Activated CD4-positive, alpha-beta T cell treated with anti-CD3 and anti-CD28 coated beads, Interleukin-2, amount 50 U/mL, for 4 hours (primary cell): ENCODE measurements around the gene AOPEP.

Experiments used
- DNase-seq, 2 experiments: peaks; one replicate each; pipeline ENCODE4 v3.0.0-alpha.2; 2020

Gene AOPEP

DNA sequence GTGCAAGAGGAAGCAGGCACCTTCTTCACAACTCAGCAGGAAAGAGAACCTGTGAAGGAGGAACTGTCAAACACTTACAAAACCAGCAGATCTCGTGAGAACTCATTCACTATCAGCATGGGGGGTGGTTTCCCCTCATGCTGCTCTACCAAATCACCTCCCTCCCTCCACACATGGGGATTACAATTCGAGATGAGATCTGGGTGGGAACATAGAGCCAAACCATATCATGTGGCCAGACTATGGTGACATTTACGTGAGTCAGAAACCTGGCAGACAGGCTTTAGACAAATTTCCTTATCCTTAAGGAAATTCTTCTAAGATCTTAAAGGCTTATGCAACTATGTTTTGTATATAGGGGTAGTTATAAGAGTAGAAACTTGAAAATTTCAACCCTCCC lies 8.7 kb upstream of the AOPEP start:
- no peak for DNase-seq

DNA sequence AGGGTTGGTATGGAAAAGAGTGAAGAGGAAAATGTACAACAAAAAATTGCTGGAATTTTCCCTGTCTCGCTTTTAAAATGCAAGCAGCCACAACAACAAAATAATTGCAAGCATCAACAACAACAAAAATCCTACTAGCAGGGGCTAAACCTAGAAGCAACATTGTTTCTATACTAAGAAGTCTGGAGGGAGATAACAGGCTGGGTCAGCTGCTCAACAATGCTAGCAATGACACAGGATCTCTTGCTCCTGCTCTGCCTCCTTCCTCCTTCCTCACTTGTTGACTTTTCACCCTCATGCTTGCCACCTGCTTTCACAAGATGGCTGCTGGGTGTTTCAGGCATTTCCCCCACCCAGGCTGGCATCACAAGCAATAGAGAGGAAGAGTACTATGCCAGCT lies 7.6 kb upstream of the AOPEP start:
- DNase-seq: no peak

- DNase-seq: no peak
Measured at GRCh38 chr9:94719878-94720277, 6.6 kb upstream of the AOPEP start.

GRCh38 chr9:94720846-94721549 lies 5.5 kb upstream of the AOPEP start:
- DNase-seq: no peak

GRCh38 chr9:94721754-94722153 lies 4.7 kb upstream of the AOPEP start:
- DNase-seq: no peak

- DNase-seq: no peak
Measured at GRCh38 chr9:94725293-94725692, 1.2 kb upstream of the AOPEP start.

DNA sequence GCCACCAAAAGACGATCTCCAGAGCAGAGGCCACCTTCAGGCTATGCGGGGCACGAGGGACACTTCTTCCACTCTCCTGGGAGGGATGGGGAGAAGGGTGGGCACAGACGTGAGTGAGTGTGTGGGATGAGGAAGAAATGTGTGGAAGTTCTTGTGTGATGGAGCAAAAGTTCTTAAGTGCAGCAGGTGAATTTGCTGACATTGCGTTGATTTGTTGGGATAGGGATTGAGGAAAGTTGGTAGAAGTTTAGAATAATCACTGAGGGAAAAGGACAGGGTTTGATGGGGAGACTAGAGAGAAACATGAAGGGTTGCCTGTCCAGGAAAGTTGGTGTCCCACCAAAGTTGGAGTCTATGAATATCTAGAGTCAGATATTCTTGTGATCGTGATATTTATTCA lies 2.2 kb downstream of the AOPEP start:
- DNase-seq: no peak

- DNase-seq: no peak
Measured at GRCh38 chr9:94729199-94729598, 2.7 kb downstream of the AOPEP start.

DNA sequence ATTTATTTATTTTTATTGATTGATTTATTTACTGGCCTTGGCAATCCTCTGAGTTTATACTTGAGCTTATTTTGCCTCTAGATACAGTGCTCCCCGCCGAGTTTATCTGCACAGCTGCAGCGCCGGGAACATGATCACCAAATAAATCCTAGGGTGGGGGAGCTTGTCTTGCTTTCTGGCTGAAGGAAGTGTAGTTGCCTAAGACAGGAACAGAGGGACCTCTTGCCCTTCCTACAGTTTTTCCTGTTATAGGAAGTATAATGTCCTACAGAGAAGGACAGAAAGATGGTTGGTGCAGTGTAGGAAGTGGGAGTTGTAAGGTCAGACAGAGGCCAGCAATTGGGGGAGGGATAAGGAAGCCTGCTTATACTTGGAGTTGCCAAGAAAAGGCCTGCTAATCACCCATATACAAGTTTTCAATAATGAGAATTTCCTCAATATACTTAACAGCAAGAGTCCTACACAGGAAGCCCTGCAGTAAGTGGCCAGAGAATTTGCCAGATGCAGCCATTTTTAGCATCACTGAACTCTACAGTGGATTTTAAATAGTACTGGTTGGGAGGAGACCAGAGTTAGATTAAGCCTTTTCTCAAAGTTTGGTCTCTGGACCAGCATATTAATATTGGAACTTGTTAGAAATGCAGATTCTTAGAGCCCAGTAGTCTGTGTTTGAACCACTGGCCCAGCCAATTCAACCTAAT lies 7.7 kb downstream of the AOPEP start:
- DNase-seq: no peak

DNA sequence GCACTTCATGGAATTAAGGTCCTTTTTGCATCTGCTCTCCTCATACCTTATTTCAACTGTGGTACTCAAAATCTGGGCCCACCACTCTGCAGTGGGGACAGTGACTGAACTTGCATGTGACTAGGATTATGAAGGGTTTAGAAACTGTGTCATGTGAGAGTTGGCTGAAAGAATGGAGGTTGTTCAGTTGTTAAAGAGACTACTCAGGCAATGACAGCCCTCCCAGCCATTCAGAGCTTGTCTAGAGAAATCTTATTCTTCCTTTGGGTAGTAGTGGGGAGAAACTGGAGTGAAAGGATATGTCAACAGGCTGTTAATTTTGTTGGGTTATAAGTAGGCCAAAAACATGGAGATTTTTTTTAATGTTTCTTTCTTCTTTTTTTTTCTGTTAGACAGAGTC lies 10.3 kb downstream of the AOPEP start:
- DNase-seq: no peak

DNA sequence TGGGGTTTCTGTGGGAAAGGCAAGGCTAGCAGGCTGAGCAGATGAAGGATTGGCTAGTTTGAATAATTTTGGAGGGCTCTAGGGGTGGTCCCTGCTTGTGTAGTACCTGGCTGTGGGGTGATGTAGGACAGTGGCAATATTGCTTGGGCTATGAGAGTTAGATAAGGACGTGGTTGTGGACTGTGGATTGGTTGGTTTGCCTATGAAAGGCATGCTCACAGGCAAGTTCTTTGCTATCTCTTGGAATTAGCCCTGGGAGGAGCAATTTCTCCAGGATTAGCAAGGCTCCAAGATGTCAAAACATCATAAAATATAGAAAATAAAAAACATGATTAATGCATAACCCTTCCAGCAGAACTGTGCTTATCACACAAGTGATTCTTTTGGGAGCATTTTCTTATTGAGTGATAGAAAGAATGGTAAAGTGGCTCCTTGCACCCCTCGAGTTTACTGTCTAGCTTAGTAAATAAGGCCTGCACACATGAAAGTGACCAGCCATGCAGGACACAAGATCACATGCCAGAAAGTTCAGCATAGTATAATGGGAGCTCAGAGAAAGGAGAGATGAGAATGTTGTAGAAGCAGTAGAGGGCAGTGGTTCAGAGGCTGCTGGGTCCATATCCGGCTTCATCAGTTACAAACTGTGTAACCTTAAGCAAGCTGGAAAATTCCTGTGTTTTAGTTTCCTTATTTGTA lies 13.8 kb downstream of the AOPEP start:
- DNase-seq: no peak

DNA sequence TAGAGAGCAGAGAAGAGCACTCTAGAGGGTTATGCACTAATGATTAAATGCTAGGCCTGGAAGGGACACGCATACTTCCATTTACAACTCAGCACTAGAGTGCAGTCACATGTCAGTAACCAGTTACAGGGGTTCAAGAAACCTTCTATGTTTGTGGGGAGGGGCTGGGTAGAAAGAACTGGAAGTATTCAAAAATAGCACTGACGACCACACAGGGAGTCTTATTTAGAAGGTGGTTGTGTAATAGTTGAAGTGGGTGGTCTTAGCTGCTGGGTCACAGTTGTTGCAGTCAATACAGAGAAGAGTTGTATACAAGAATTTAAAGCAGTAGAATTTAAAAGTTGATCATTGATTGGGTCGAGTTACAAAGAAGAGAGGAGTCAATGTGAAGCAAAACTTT lies 15.4 kb downstream of the AOPEP start:
- no peak for DNase-seq

DNA sequence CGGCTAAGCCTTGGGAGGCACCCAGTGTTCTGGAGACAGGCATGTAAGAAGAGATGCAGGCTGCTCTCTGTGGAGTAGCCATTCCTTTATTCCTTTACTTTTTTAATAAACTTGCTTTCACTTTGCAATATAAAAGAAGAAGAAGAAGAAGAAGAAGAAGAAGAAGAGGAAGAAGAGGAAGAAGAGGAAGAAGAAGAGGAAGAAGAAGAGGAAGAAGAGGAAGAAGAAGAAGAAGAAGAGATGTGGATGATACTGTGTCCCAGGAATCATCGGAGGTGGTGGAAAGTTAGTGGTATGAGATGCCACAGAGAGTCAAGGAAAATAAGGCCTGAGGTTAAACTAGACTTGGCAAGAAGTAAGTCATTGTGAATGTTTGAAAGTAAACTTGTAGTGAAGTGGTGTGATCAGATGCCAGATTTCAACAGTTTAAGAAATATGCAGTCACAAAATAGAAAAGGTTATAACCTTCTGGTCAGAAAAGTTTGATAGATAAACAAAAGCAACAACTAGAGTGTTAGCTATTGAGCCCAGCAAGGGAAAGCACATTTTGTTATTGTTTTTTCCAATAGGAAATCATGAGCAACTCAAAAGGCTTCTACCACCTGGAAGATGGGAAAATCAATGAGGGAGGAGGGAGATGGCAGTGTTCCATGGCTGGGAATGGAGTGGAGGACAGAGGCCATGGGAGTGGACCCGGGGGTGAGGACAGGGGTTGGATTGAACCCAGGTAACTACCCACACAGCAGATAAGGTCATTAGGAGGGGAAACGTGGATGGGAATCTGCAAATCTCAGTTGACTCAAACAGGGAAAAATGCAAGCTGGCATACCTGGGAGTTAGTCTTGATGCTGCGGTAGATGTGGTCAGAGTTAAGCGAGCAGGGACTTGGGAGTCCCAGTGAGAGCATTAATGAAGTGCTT lies 16.8 kb downstream of the AOPEP start:
- no peak for DNase-seq

GRCh38 chr9:94745806-94746540 lies 19.5 kb downstream of the AOPEP start:
- no peak for DNase-seq

DNA sequence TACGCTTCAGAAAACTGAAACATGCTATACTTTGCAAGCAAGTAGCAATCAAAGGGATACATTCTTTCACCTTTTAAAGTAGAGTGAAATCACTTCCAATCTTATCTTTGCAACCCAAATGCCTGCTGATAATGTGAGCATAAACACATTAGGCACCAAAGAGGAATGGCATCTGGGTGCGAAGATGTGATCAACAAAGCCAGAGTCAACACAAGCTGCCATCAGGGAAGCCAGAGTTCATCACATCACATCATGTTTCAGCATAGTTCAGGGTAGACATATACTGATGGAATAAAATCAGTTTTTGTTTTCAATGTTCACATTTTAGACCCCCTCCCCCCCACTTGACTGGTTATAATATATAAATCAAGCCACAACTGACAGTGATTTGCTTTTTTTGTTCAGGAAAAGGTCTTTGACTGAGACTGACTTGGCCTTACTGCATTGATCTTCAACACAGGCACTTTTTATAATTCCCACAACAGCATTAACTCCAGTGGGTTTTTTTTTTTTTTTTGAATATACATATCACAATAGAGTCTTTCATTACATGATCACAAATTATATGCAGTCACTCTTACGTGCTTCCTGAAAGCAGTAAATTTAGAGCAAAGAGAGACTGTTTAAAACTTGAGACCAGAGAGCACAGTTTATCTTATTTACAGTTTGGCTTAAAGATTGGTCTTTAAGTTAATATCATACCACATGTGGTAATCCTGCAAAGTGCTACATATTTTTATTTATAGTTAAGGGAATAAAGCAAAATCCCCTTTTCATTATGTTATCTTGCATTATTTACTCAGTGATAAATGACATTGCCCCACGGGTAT lies 20.3 kb downstream of the AOPEP start:
- no peak for DNase-seq

- no peak for DNase-seq
Measured at GRCh38 chr9:94754976-94755475, 28.5 kb downstream of the AOPEP start.

DNA sequence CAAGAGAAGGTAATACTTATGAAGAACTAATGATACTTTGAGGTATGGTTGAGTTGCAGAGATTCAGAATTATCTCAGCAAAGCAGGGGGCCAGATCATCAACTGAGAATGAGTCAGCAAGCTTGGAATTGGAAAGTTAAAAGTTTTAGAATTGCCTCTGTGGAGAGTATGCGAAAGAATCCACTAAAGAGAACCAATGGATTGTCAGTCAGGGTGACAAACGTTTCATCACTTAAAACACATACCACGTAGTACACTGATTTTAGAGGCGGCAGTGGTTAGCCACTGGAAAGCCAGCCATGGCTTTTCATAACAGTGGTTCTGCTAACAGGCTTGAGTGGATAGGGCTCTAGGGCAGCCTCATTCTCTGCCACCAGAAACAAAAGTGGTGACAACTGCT lies 30.7 kb downstream of the AOPEP start:
- no peak for DNase-seq

GRCh38 chr9:94758031-94758430 lies 31.5 kb downstream of the AOPEP start:
- DNase-seq: no peak

- DNase-seq: no peak
Measured at GRCh38 chr9:94758880-94759279, 32.4 kb downstream of the AOPEP start.

GRCh38 chr9:94760010-94760409 lies 33.5 kb downstream of the AOPEP start:
- DNase-seq: no peak

- DNase-seq: no peak
Measured at GRCh38 chr9:94760660-94761059, 34.2 kb downstream of the AOPEP start.
